ENCODE measurements around the gene GUF1.
"Not testable (repeated sequence)": the region's sequence is repeated elsewhere in the genome, so short reads cannot be mapped to it uniquely, and the experiment has no call there.

GUF1 gene

GRCh38 chr4:44700427-44700826 is 22.2 kb downstream of the GUF1 start:
- no peak for DNase-seq (ENCODE audit: low spot score)

GRCh38 chr4:44701037-44701436 is 22.8 kb downstream of the GUF1 start:
- DNase-seq (ENCODE audit: low spot score) = no peak

- no peak for DNase-seq (ENCODE audit: low spot score)
These were observed 26.5 kb downstream of the GUF1 start for GRCh38 chr4:44704673-44705072.

- DNase-seq (ENCODE audit: low spot score) = no peak
These were observed 34.9 kb downstream of the GUF1 start for GRCh38 chr4:44713125-44713524.

GRCh38 chr4:44716597-44716996 is 38.4 kb downstream of the GUF1 start:
- no peak for DNase-seq (ENCODE audit: low spot score)

- no peak for DNase-seq (ENCODE audit: low spot score)
These were observed 42.2 kb downstream of the GUF1 start for GRCh38 chr4:44720371-44720770.

GRCh38 chr4:44722001-44722400 is 43.8 kb downstream of the GUF1 start:
- no peak for DNase-seq (ENCODE audit: low spot score)

GRCh38 chr4:44725166-44725565 is 46.9 kb downstream of the GUF1 start:
- no peak for DNase-seq (ENCODE audit: low spot score)

- no peak for DNase-seq (ENCODE audit: low spot score)
These were observed 47.5 kb downstream of the GUF1 start for GRCh38 chr4:44725726-44726037.

GRCh38 chr4:44726038-44726871 is 48.0 kb downstream of the GUF1 start, which contains the start of gene GNPDA2:
Gene GNPDA2 (minus strand): TSS chr4:44726556. CDS start chr4:44722207, 4,349 bp downstream.
- DNase-seq (ENCODE audit: low spot score) = peak; percentile 90

GRCh38 chr4:44727471-44727870 is 49.3 kb downstream of the GUF1 start:
- DNase-seq (ENCODE audit: low spot score) = no peak

- not testable (repeated sequence) for DNase-seq (ENCODE audit: low spot score)
These were observed 50.5 kb downstream of the GUF1 start for GRCh38 chr4:44728694-44729093.

GRCh38 chr4:44736900-44737299 is 58.7 kb downstream of the GUF1 start:
- DNase-seq (ENCODE audit: low spot score) = no peak

GRCh38 chr4:44738615-44739014 is 60.4 kb downstream of the GUF1 start:
- no peak for DNase-seq (ENCODE audit: low spot score)

GRCh38 chr4:44740201-44740600 is 62.0 kb downstream of the GUF1 start:
- no peak for DNase-seq (ENCODE audit: low spot score)

All from SK-N-DZ (cell line).